ENCODE measurements around the gene SULT1A2. TPM values are rescaled to one million over a fixed set of nuclear protein-coding genes. Genes with fewer than 3 reads are reported as not detected.

Gene SULT1A2
- total RNA-seq, 2 donors from 2014 or later: not detected

GRCh38 chr16:28561557-28562187 is 35.2 kb downstream of the SULT1A2 start:
- Histone ChIP-seq H3K27me3 (replicated peaks; ENCODE audit: insufficient read depth) (no peaks in the 10 kb centered on the region), H3K27ac (no peak overlapping the region), H3K4me1 (ENCODE audit: control insufficient read depth in 1 of 2, low read depth in 2 of 2) (peaks cover 0 to 13% of the 10 kb centered on the region in 2 donors), H3K36me3 (no peaks in the 10 kb centered on the region), H3K9me3 (no peaks in the 10 kb centered on the region), H3K4me3 (no peak overlapping the region)
- TF ChIP-seq CTCF (IDR thresholded peaks at IDR 0.05): no peak
- no peak for DNase-seq (ENCODE audit: low spot score)
- no peak for ATAC-seq (ENCODE audit: insufficient number of reproducible peaks, low FRiP score, low read depth)

GRCh38 chr16:28558456-28558855 is 38.4 kb downstream of the SULT1A2 start:
- H3K27ac ChIP-seq: no peak overlapping the region
- no peaks in the 10 kb centered on the region for H3K27me3 ChIP-seq (replicated peaks; ENCODE audit: insufficient read depth)
- peaks cover under 1 to 24% of the 10 kb centered on the region in 2 donors for H3K4me1 ChIP-seq (ENCODE audit: control insufficient read depth in 1 of 2, low read depth in 2 of 2)
- TF ChIP-seq CTCF (IDR thresholded peaks at IDR 0.05): no peak
- H3K36me3 ChIP-seq: no peaks in the 10 kb centered on the region
- no peak overlapping the region for H3K4me3 ChIP-seq
- ATAC-seq (ENCODE audit: insufficient number of reproducible peaks, low FRiP score, low read depth) (no peak), DNase-seq (ENCODE audit: low spot score) (no peak)
- no peaks in the 10 kb centered on the region for H3K9me3 ChIP-seq

GRCh38 chr16:28556914-28557320 is 39.9 kb downstream of the SULT1A2 start:
- H3K27me3 ChIP-seq (replicated peaks; ENCODE audit: insufficient read depth): no peaks in the 10 kb centered on the region
- ATAC-seq (ENCODE audit: insufficient number of reproducible peaks, low FRiP score, low read depth) (no peak), DNase-seq (ENCODE audit: low spot score) (no peak)
- no peaks in the 10 kb centered on the region for H3K36me3 ChIP-seq
- no peak overlapping the region for H3K27ac ChIP-seq
- peaks cover 4 to 19% of the 10 kb centered on the region in 2 donors for H3K4me1 ChIP-seq (ENCODE audit: control insufficient read depth in 1 of 2, low read depth in 2 of 2)
- no peaks in the 10 kb centered on the region for H3K9me3 ChIP-seq
- TF ChIP-seq CTCF (IDR thresholded peaks at IDR 0.05): no peak
- no peak overlapping the region for H3K4me3 ChIP-seq

GRCh38 chr16:28555561-28555960 is 41.3 kb downstream of the SULT1A2 start:
- H3K36me3 ChIP-seq: no peaks in the 10 kb centered on the region
- no peaks in the 10 kb centered on the region for H3K27me3 ChIP-seq (replicated peaks; ENCODE audit: insufficient read depth)
- H3K9me3 ChIP-seq: no peaks in the 10 kb centered on the region
- peaks cover 4 to 11% of the 10 kb centered on the region in 2 donors for H3K4me1 ChIP-seq (ENCODE audit: control insufficient read depth in 1 of 2, low read depth in 2 of 2)
- no peak overlapping the region for H3K4me3 ChIP-seq
- no peak for TF ChIP-seq CTCF (IDR thresholded peaks at IDR 0.05)
- no peak for ATAC-seq (ENCODE audit: insufficient number of reproducible peaks, low FRiP score, low read depth)
- H3K27ac ChIP-seq: no peak overlapping the region
- no peak for DNase-seq (ENCODE audit: low spot score)

GRCh38 chr16:28554634-28555423 is 42.0 kb downstream of the SULT1A2 start:
- Histone ChIP-seq H3K36me3 (no peaks in the 10 kb centered on the region), H3K4me3 (peak overlapping the region; percentile 90), H3K27me3 (replicated peaks; ENCODE audit: insufficient read depth) (no peaks in the 10 kb centered on the region), H3K9me3 (no peaks in the 10 kb centered on the region), H3K4me1 (ENCODE audit: control insufficient read depth in 1 of 2, low read depth in 2 of 2) (peaks cover 4 to 11% of the 10 kb centered on the region in 2 donors), H3K27ac (peak overlapping the region in 1 of 2 donors; percentile 29)
- no peak for ATAC-seq (ENCODE audit: insufficient number of reproducible peaks, low FRiP score, low read depth)
- DNase-seq (ENCODE audit: low spot score): no peak
- no peak for TF ChIP-seq CTCF (IDR thresholded peaks at IDR 0.05)

Data from thoracic aorta (tissue), 2 donors.